ENCODE data around the gene SH2D3A.
"Not testable (repeated sequence)": the region's sequence is repeated elsewhere in the genome, so short reads cannot be mapped to it uniquely, and the experiment has no call there.

SH2D3A gene

GRCh38 chr19:6767357-6768235 is at the start of gene SH2D3A:
TSS of gene SH2D3A (minus strand) at chr19:6767435. CDS start at chr19:6763748, 3,687 bp downstream.
- no peak for DNase-seq (ENCODE audit: low read depth, low spot score)

DNA sequence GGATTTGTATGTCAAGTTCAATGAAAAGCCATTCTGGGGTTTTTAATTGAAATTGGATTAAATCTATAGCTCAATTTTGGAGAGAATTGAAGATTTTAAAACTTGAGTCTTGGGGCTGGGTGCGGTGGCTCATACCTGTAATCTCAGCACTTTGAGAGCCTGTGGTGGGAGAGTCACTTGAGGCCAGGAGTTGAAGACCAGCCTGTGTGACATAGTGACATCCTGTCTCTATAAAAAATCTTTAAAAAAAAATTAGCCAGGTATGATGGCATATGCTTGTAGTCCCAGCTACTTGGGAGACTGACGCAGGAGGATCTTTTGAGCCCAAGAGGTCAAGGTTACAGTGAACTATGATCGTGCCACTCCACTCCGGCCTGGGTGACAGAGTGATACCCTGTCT is 46.4 kb upstream of the SH2D3A start:
- no peak for DNase-seq (ENCODE audit: low read depth, low spot score)

GRCh38 chr19:6812612-6813011 is 45.4 kb upstream of the SH2D3A start:
- no peak for DNase-seq (ENCODE audit: low read depth, low spot score)

- peak; percentile 23 for DNase-seq (ENCODE audit: low read depth, low spot score)
These were observed 44.7 kb upstream of the SH2D3A start for GRCh38 chr19:6811906-6812305.

- DNase-seq (ENCODE audit: low read depth, low spot score) = no peak
These were observed 44.1 kb upstream of the SH2D3A start for GRCh38 chr19:6811378-6811777.

- no peak for DNase-seq (ENCODE audit: low read depth, low spot score)
These were observed 42.0 kb upstream of the SH2D3A start for GRCh38 chr19:6809262-6809661.

- no peak for DNase-seq (ENCODE audit: low read depth, low spot score)
These were observed 41.3 kb upstream of the SH2D3A start for GRCh38 chr19:6808494-6808893.

DNA sequence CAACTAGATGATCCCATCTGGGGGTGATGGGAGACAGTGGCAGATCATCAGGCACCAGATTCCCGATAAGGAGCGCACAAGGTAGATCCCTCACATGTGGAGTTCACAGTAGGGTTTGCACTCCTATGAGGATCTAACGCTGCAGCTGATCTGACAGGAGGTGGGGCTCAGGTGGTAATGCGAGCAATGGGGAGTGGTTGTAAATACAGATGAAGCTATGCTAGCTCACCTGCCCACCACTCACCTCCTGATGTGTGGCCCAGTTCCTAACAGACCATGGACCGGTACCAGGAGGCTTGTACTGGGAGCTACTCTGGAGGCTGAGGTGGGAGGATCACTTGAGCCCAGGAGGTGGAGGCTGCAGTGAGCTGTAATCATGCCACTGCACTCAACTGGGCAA is 40.1 kb upstream of the SH2D3A start:
- no peak for DNase-seq (ENCODE audit: low read depth, low spot score)

DNA sequence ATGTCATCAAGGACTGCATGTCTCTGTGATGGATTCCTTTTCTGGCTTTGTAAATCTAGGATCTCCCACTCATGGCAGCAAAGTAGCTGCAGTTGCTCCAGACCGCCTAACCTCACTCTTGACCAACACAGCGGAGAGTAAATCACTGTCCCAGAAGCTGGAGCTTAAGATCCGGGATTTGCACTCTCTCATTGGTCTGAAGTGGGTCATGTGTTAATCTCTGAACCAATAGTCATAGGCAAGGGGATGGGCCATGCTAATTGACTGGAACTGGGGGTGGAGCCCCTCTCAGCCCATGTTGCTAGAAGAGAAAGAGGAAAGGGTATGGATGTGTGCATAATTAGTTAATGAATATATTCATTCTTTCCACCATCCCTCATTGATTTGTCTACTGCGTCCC is 39.3 kb upstream of the SH2D3A start:
- no peak for DNase-seq (ENCODE audit: low read depth, low spot score)

DNA sequence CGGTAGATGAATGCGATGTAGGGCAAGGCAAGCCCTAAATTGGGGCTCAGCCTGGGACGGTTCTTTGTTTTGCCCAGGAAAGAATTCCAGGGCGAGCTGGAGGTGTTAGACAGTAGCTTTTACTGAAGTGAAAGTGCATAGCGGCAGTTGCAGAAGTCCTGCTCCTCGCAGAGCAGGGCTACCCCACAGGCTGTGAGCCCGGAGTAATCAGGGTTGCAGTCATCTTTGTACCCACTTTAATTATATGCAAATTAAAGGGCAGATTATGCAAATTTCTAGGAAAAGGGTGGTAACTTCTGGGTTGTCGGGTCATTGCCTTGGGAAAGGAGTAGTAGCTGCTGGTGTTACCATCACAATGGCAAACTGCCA is 35.8 kb upstream of the SH2D3A start:
- DNase-seq (ENCODE audit: low read depth, low spot score) = no peak

- no peak for DNase-seq (ENCODE audit: low read depth, low spot score)
These were observed 35.3 kb upstream of the SH2D3A start for GRCh38 chr19:6802336-6803035.

DNA sequence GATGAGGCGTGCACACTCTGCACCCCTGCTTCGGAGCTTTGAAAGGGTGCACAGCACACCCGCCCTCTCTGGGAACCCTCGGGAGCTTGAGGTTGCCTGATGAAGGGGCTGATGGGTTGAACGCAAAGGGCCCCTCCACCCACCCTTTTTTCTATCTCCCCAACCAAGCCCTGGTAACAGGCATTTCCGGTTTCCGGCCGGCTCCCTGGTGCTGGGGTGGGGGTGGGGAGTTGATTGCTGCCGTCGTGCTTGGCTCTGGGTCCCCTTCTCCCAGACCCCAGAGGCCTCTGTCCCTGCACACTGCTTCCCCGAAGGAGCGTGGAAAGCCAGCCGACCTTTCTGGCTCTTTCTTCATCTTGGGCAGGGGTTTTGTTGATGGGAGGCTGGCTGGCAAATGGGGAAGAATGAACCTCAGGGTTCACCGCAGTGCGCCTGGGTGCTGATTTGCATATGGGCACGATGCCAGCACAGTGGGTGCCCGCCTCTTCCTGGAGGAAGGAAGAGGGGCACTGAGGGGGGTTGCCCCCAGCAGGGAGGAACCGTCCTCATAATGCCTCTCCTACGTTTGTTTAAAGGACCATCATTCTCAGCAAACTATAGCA is 34.4 kb upstream of the SH2D3A start:
- no peak for DNase-seq (ENCODE audit: low read depth, low spot score)

DNA sequence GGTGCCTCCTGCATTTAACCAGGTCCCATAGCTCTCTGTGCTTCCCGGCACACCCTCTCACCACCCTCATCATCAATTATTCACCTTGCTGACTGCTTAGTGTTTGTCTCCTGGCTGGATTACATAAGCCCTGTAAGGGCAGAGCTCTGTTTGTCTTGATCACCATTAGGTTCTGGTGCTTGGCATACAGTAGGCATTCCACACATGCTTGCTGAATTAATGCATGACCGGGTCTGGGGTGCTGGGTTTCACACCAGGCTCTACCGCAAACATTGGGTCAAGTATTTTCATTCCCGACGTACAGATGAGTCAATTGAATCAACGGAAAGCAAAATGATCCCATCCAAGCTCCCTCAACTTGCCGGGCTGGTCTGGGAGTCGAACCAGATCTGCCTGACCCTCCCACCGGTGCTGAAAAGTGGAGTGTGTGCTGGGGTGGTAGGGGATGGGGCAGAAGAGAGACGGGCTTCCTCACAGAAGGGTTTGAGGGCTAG is 33.8 kb upstream of the SH2D3A start:
- DNase-seq (ENCODE audit: low read depth, low spot score) = no peak

DNA sequence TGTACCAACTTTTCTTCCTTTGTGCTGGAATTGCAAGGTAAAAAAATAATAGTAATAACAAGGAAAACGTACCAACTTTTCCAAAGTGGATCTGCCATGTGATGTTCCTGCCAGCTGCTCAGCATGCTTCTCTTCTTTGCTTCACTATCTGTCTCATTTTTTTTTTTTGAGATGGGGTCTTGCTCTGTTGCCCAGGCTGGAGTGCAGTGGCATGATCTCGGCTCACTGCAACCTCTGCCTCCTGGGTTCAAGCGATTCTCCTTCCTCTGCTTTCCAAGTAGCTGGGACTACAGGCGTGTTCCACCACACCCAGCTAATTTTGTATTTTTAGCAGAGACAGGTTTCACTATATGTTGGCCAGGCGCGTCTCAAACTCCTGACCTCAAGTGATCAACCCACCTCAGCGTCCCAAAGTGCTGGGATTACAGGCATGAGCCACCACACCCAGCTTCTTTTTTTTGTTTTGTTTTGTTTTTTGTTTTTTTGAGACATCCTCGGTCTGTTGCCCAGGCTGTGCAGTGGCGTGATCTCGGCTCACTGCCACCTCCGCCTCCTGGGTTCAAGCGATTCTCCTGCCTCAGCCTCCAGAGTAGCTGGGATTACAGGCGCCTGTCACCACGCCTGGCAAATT is 33.0 kb upstream of the SH2D3A start:
- DNase-seq (ENCODE audit: low read depth, low spot score) = not testable (repeated sequence)

GRCh38 chr19:6797646-6798045 is 30.4 kb upstream of the SH2D3A start:
- DNase-seq (ENCODE audit: low read depth, low spot score) = no peak

GRCh38 chr19:6796278-6796677 is 29.0 kb upstream of the SH2D3A start:
- no peak for DNase-seq (ENCODE audit: low read depth, low spot score)

- DNase-seq (ENCODE audit: low read depth, low spot score) = no peak
These were observed 27.6 kb upstream of the SH2D3A start for GRCh38 chr19:6794686-6795431.

- no peak for DNase-seq (ENCODE audit: low read depth, low spot score)
These were observed 26.7 kb upstream of the SH2D3A start for GRCh38 chr19:6793973-6794372.

DNA sequence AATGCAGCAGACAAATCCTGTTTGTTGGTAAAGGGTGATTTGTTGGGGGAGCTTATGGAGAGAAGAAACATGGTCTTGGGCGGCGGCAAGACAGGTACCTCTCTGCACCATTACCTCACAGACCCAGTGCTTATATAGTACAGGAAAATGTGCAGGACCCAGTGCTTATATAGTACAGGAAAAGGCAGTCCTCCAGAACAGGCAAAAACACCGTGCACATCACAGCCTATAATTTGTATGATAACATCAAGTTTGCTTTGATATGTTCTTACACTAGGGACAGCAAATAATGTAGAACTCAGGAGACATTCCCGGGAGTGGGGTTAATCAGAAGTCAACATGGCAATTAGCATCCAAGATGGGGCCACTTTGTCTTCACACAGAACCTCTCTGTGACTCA is 26.2 kb upstream of the SH2D3A start:
- DNase-seq (ENCODE audit: low read depth, low spot score) = no peak

GRCh38 chr19:6791237-6791636 is 24.0 kb upstream of the SH2D3A start:
- no peak for DNase-seq (ENCODE audit: low read depth, low spot score)

All from smooth muscle cell of the brain vasculature (primary cell).